Large intestine (tissue), 3 donors: ENCODE results near the gene OR9Q1. TPM values are rescaled to one million over a fixed set of nuclear protein-coding genes. Genes with fewer than 3 reads are reported as not detected.

Experiments used
- DNase-seq, 2 donors: peaks; one replicate each; pipeline versions ENCODE4 v3.0.0 to v3.0.0-alpha.2; 2013
- H3K27ac ChIP-seq: one replicate; pipeline ENCODE4 v1.5.1; 2013; ENCODE audit warnings: low read length
- H3K27me3 ChIP-seq: 2 replicates; pipeline ENCODE4 v1.6.1; 2013; ENCODE audit warnings: low read length; ENCODE audit not compliant: control insufficient read depth, insufficient read depth
- H3K36me3 ChIP-seq: 2 replicates; pipeline ENCODE4 v1.6.1; 2013; ENCODE audit warnings: low read length; ENCODE audit not compliant: control insufficient read depth, insufficient read depth
- H3K4me1 ChIP-seq: one replicate; pipeline ENCODE4 v1.6.1; 2013; ENCODE audit warnings: low read length; ENCODE audit not compliant: control insufficient read depth, insufficient read depth
- H3K4me3 ChIP-seq: one replicate; pipeline ENCODE4 v1.5.1; 2013; ENCODE audit warnings: low read length
- H3K9me3 ChIP-seq: one replicate; pipeline ENCODE4 v1.6.1; 2013; ENCODE audit warnings: mild to moderate bottlenecking, low read depth, low read length, moderate library complexity; ENCODE audit not compliant: control insufficient read depth
- WGBS: methylation state at CpG from one replicate; pipeline ENCODE4 v1.1.5; 2013; ENCODE audit warnings: low lambda C conversion rate; ENCODE audit not compliant: insufficient coverage; 5-methylcytosine and 5-hydroxymethylcytosine counted together
- polyA plus RNA-seq: library from polyadenylated mRNA; unstranded; fragments of 120-200 nt; gene quantifications from one replicate; pipeline ENCODE4 v1.2.1, GENCODE V29; 2013

OR9Q1 gene
- polyA plus RNA-seq, 1 donor = not detected

- no peak within 1 kb of the TSS for H3K4me3 ChIP-seq
- no peaks in the 10 kb centered on the region for H3K4me1 ChIP-seq
- no peaks in the 10 kb centered on the region for H3K9me3 ChIP-seq
- H3K27ac ChIP-seq = no peak within 1 kb of the TSS
- no peak for DNase-seq
- no peaks in the 10 kb centered on the region for H3K27me3 ChIP-seq
- H3K36me3 ChIP-seq = no peaks in the 10 kb centered on the region
Observed at GRCh38 chr11:58030653-58031052, 7.0 kb downstream of the OR9Q1 start, which contains the start of gene OR6Q1. OR6Q1 (plus strand) TSS chr11:58030953; CDS start chr11:58030953, 0 bp downstream.

- no peak overlapping the region for H3K27ac ChIP-seq
- WGBS = 88% methylated on average over 1 of the region's 2 CpGs
- no peak for DNase-seq
- H3K4me3 ChIP-seq = no peak overlapping the region
- H3K27me3 ChIP-seq = no peaks in the 10 kb centered on the region
- H3K9me3 ChIP-seq = no peaks in the 10 kb centered on the region
- H3K36me3 ChIP-seq = no peaks in the 10 kb centered on the region
- no peaks in the 10 kb centered on the region for H3K4me1 ChIP-seq
Observed at GRCh38 chr11:58034471-58034870, 10.8 kb downstream of the OR9Q1 start.

- DNase-seq = no peak
- H3K4me3 ChIP-seq = no peak overlapping the region
- H3K27me3 ChIP-seq = no peaks in the 10 kb centered on the region
- H3K36me3 ChIP-seq = no peaks in the 10 kb centered on the region
- H3K27ac ChIP-seq = no peak overlapping the region
- no peaks in the 10 kb centered on the region for H3K9me3 ChIP-seq
- no peaks in the 10 kb centered on the region for H3K4me1 ChIP-seq
Observed at GRCh38 chr11:58039589-58039988, 15.9 kb downstream of the OR9Q1 start.

- Histone ChIP-seq H3K36me3 (no peaks in the 10 kb centered on the region), H3K27me3 (no peaks in the 10 kb centered on the region), H3K4me1 (no peaks in the 10 kb centered on the region), H3K27ac (no peak overlapping the region), H3K4me3 (no peak overlapping the region), H3K9me3 (no peaks in the 10 kb centered on the region)
- 81% methylated on average over 2 of the region's 2 CpGs for WGBS
- DNase-seq = peak in 1 of 2 donors; percentile 24
Observed at GRCh38 chr11:58043379-58043778, 19.7 kb downstream of the OR9Q1 start.

DNA sequence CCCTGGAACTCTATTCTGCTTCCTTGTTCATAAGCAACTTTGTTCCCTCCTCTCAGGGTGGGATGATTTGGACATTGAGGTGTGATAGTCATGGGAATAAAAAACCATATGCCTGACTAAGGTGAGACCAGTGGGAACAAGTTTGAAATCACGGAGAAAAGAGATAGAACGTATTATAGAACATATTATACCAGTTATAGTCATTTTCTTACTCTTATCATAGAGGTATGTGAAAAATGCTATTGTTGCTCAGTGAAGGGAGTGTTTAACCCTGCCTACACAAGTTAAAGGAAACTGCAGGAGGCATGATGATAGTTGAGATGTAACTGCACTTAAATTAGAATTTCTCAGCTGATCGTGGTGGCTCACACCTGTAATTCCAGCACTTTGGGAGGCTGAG, 22.6 kb downstream of the OR9Q1 start:
- H3K4me3 ChIP-seq = no peak overlapping the region

GRCh38 chr11:58047818-58048217, 24.1 kb downstream of the OR9Q1 start:
- no peaks in the 10 kb centered on the region for H3K27me3 ChIP-seq
- no peaks in the 10 kb centered on the region for H3K9me3 ChIP-seq
- no peak overlapping the region for H3K4me3 ChIP-seq
- 86% methylated on average over 1 of the region's 3 CpGs for WGBS
- H3K27ac ChIP-seq = no peak overlapping the region
- DNase-seq = no peak
- H3K36me3 ChIP-seq = no peaks in the 10 kb centered on the region
- H3K4me1 ChIP-seq = no peaks in the 10 kb centered on the region

More for the DNA sequence above, 22.6 kb downstream of the OR9Q1 start:
- DNase-seq = no peak
- no peaks in the 10 kb centered on the region for H3K27me3 ChIP-seq
- H3K4me1 ChIP-seq = no peaks in the 10 kb centered on the region
- H3K27ac ChIP-seq = no peak overlapping the region
- H3K9me3 ChIP-seq = no peaks in the 10 kb centered on the region
- H3K36me3 ChIP-seq = no peaks in the 10 kb centered on the region
- WGBS = 42% methylated on average over 2 of the region's 3 CpGs

- H3K27me3 ChIP-seq = no peaks in the 10 kb centered on the region
- peaks cover 11% of the 10 kb centered on the region for H3K4me1 ChIP-seq
- no peak for DNase-seq
- H3K27ac ChIP-seq = no peak overlapping the region
- H3K4me3 ChIP-seq = no peak overlapping the region
- no peaks in the 10 kb centered on the region for H3K9me3 ChIP-seq
- no peaks in the 10 kb centered on the region for H3K36me3 ChIP-seq
- no CpG with 5 or more reads among the region's 1 CpG for WGBS
Observed at GRCh38 chr11:58055806-58056401, 32.2 kb downstream of the OR9Q1 start.

GRCh38 chr11:58057481-58057880, 33.8 kb downstream of the OR9Q1 start:
- Histone ChIP-seq H3K4me1 (peaks cover 18% of the 10 kb centered on the region), H3K27ac (no peak overlapping the region), H3K4me3 (no peak overlapping the region), H3K9me3 (no peaks in the 10 kb centered on the region), H3K27me3 (no peaks in the 10 kb centered on the region), H3K36me3 (no peaks in the 10 kb centered on the region)
- no peak for DNase-seq
- 80% methylated on average over 1 of the region's 3 CpGs for WGBS

DNA sequence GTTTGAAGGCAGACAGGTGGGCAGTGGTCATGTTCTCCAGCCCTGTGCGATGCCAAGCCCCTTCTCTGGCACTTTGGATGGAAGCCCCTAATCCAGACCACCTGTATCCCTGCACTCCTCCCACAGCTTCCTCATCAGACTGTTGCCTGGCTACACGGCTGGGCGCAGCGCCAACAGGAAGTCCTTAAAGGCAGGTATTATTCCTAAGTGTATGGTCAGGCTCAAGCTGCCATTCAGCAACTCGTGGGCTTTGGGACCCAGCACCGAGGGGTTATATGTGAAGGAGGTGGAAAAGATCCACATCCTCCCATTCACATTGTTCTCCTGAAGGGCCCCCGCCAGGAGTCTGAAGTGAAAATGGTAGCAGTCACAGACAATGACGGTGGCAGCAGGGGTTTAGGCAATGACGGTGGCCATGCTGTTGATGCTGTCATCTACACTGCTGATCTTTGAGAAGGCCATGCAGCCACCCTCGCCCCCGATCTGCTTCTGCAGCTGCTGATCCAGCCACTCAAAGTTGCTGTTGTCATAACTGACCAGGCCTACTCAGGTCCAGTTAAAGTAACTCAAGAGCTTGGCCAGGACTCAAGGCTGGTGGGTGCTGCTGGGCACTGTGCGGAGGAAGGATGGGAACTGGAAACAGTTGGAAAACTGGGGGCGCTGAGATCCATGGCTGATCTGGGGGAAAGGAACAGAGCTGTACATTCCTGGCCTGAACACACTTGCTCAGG, 34.8 kb downstream of the OR9Q1 start:
- 100% methylated on average over 1 of the region's 13 CpGs for WGBS
- Histone ChIP-seq H3K27ac (no peak overlapping the region), H3K36me3 (no peaks in the 10 kb centered on the region), H3K4me1 (peaks cover 18% of the 10 kb centered on the region), H3K27me3 (no peaks in the 10 kb centered on the region), H3K4me3 (no peak overlapping the region), H3K9me3 (no peaks in the 10 kb centered on the region)
- no peak for DNase-seq

DNA sequence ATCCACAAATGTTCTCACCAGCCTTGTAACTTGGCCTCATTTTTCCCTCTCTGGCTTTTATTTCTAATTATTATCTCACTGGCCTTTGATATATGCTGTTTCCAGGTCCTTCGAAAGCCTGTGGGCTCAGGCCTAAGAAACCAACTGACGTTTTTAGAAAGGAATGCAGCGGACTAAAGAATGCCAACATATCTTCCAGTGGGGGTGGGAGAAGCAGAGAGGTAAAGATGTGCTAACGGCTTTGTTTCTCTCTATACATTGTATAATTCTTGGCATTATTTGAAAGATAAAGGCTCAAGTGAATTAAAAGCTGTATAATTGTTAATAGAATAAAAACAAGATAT, 35.3 kb downstream of the OR9Q1 start:
- 18% methylated on average over 1 of the region's 4 CpGs for WGBS
- Histone ChIP-seq H3K27ac (no peak overlapping the region), H3K4me1 (peaks cover 18% of the 10 kb centered on the region), H3K4me3 (no peak overlapping the region), H3K9me3 (no peaks in the 10 kb centered on the region), H3K27me3 (no peaks in the 10 kb centered on the region), H3K36me3 (no peaks in the 10 kb centered on the region)
- DNase-seq = peak in 1 of 2 donors; percentile 32

- no peak overlapping the region for H3K4me3 ChIP-seq
- DNase-seq = no peak
- H3K27ac ChIP-seq = peak overlapping the region; percentile 22
- no peaks in the 10 kb centered on the region for H3K36me3 ChIP-seq
- 100% methylated on average over 1 of the region's 3 CpGs for WGBS
- no peaks in the 10 kb centered on the region for H3K27me3 ChIP-seq
- H3K4me1 ChIP-seq = peaks cover 18% of the 10 kb centered on the region
- no peaks in the 10 kb centered on the region for H3K9me3 ChIP-seq
Observed at GRCh38 chr11:58060535-58060934, 36.9 kb downstream of the OR9Q1 start.
